Heart left ventricle (tissue), 16 donors: ENCODE data around the gene CCL17. TPM values are rescaled to one million over a fixed set of nuclear protein-coding genes. Genes with fewer than 3 reads are reported as not detected.
A peak's percentile ranks its signal among the peaks of the same experiment; 100 is the strongest.

Experiments used
- ATAC-seq, 4 donors: fragments of 200-7000 bp; cut with Tn5 transposase; one replicate each; pipeline ENCODE4 v1.9.1; 2020 to 2022; ENCODE audit warnings: moderate library complexity in 4 of 4, mild to moderate bottlenecking in 3 of 4, moderate number of reproducible peaks in 1 of 4
- DNase-seq, 5 donors: peaks; one replicate each; pipeline ENCODE4 v3.0.0-alpha.2; 2020
- H3K27ac ChIP-seq, 12 donors: fragments of 200-600 bp; sonication (generic) in 4 of 12; one replicate each; pipeline versions ENCODE4 v1.5.0 to v1.8.0; 2016 to 2022; ENCODE audit warnings: mild to moderate bottlenecking in 2 of 12
- H3K27me3 ChIP-seq, 9 donors: fragments of 200-600 bp; sonication (generic) in 2 of 9; one replicate each; pipeline versions ENCODE4 v1.5.1 to v1.8.0; 2016 to 2022; ENCODE audit warnings: mild to moderate bottlenecking in 3 of 9
- H3K36me3 ChIP-seq, 9 donors: fragments of 200-600 bp; sonication (generic) in 2 of 9; one replicate each; pipeline versions ENCODE4 v1.5.0 to v1.8.0; 2018 to 2022; ENCODE audit warnings: mild to moderate bottlenecking in 2 of 9
- H3K4me1 ChIP-seq, 12 donors: fragments of 200-600 bp; sonication (generic) in 4 of 12; one replicate each; pipeline versions ENCODE4 v1.5.0 to v1.8.0; 2016 to 2022; ENCODE audit warnings: mild to moderate bottlenecking in 3 of 12
- H3K4me3 ChIP-seq, 12 donors: fragments of 200-600 bp; sonication (generic) in 4 of 12; one replicate each; pipeline versions ENCODE4 v1.5.0 to v1.8.0; 2017 to 2022; ENCODE audit warnings: mild to moderate bottlenecking in 9 of 12, moderate library complexity in 4 of 12
- H3K9me3 ChIP-seq, 12 donors: fragments of 200-600 bp; sonication (generic) in 4 of 12; one replicate each; pipeline versions ENCODE4 v1.5.0 to v1.8.0; 2016 to 2022; ENCODE audit warnings: mild to moderate bottlenecking in 1 of 12
- POLR2A ChIP-seq, 2 donors: fragments of 450-650 bp; IDR thresholded peaks; one replicate each; pipeline ENCODE4 v1.6.1; 2017; ENCODE audit warnings: antibody characterized with exemption in 2 of 2, mild to moderate bottlenecking in 2 of 2, moderate library complexity in 2 of 2
- WGBS, 4 donors: extraction: QIAGEN DNeasy Blood & Tissue Kit in 2 of 4; methylation state at CpG; one replicate each; pipeline versions ENCODE4 v1.1.5 to v1.1.7; 2013 to 2018; 5-methylcytosine and 5-hydroxymethylcytosine counted together
- intact Hi-C, 10 donors: fragments of 100-400 bp; cut with DNase I; formaldehyde crosslinking; loops; one replicate each; pipeline versions ENCODE4 v1.11.1 to v1.14.2; 2022
- polyA plus RNA-seq, 2 donors: library from polyadenylated mRNA; stranded (reverse); fragments of 200-250 nt; gene quantifications; one replicate each; pipeline ENCODE4 v1.2.3, GENCODE V29; 2013
- total RNA-seq, 9 donors: library from RNA; depleted of rRNA in 2 of 9; stranded (reverse); fragments of >200 nt in 2 of 9; fragmentation: NEBNext Ultra II Directional in 3 of 9; extraction: Animal tissue kit (Norgen Biotek cat#: 25700) in 3 of 9; gene quantifications; one replicate each; pipeline versions ENCODE4 v1.1.0 to v1.2.4, GENCODE V29; 2016 to 2023
- TF ChIP-seq, protein P1 (sequence below), 12 donors: fragments of 200-600 bp; sonication (generic) in 4 of 12; IDR thresholded peaks; one replicate each; pipeline versions ENCODE4 v1.5.0 to v1.8.0; 2018 to 2022; ENCODE audit warnings: antibody characterized with exemption in 12 of 12, mild to moderate bottlenecking in 5 of 12
- donor health status: ischemic (EF 13 %, LVEDD 7.1; RV severe dilation, severe dysfunction).
- donor health status: healthy with polysubstance abuse.
- donor health status: DM: no; HTN: yes; CAD: no.
- donor health status: DM: no; HTN: no; CAD: no.
- donor health status: ischemic (EF 25% LVEDD 6.9; RV normal size, moderate dysfunction).
- donor health status: ischemic (EF 25% LVEDD 5.7; RV mildly dilated, moderate dysfunction).
- donor health status: healthy.
- donor health status: DM: yes; HTN: yes; CAD: no.
- donor health status: ischemic (EF 35%, LVEDD 5.7; RV mildly dilated, moderate dysfunction).
- donor health status: nonischemic (EF 11% LVEDD 7.7; RV severe dilation, severe dysfunction).
- donor health status: DM: yes; HTN: yes; CAD: no.
- donor health status: PGD.
- donor health status: ischemic (EF 29% LVEDD 5.4; RV normal size, mild dysfunction).
- donor health status: nonischemic (EF 23%, LVEDD 6.1; RV moderate dilation, normal function).

The CCL17 gene
- total and polyA plus RNA-seq, 11 donors = 0.26 to 4.0 (median 1.0) TPM; not detected in 8

DNA sequence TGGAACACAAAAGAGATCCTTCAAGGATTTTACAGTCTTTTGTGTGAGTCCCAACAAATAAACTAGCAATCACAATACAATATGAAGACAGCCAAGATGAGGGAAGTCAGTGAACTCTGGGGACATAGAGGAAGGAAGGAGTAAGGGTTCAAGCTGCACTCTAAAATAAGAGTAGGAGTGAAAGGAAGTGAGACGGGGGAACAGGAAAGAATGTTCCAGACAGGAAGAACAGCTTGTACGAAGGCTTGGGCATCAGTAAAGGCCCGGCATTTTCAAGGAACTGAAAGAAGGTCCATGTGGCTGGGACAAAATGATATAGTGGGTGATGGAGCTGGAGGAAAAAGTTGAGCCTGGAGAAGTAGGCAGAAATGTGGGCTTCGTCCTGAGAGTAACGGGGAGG, 4.5 kb downstream of the CCL17 start:
- ATAC-seq (peak; percentile 43 to 86 (median 49)), DNase-seq (no peak)
- peak overlapping the region; percentile 28 to 82 (median 64) for H3K27ac ChIP-seq
- 45 to 58% (median 57%) methylated on average over 5 of the region's 5 CpGs for WGBS, 4 donors
- TF ChIP-seq, protein P1, sequence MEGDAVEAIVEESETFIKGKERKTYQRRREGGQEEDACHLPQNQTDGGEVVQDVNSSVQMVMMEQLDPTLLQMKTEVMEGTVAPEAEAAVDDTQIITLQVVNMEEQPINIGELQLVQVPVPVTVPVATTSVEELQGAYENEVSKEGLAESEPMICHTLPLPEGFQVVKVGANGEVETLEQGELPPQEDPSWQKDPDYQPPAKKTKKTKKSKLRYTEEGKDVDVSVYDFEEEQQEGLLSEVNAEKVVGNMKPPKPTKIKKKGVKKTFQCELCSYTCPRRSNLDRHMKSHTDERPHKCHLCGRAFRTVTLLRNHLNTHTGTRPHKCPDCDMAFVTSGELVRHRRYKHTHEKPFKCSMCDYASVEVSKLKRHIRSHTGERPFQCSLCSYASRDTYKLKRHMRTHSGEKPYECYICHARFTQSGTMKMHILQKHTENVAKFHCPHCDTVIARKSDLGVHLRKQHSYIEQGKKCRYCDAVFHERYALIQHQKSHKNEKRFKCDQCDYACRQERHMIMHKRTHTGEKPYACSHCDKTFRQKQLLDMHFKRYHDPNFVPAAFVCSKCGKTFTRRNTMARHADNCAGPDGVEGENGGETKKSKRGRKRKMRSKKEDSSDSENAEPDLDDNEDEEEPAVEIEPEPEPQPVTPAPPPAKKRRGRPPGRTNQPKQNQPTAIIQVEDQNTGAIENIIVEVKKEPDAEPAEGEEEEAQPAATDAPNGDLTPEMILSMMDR (IDR thresholded peaks at IDR 0.05) = no peak
- TF ChIP-seq POLR2A (IDR thresholded peaks at IDR 0.05) = no peak
- no peaks in the 10 kb centered on the region for H3K27me3 ChIP-seq
- intact Hi-C loops = no loop called here
- no peaks in the 10 kb centered on the region for H3K36me3 ChIP-seq
- H3K4me3 ChIP-seq = no peak overlapping the region
- no peaks in the 10 kb centered on the region for H3K9me3 ChIP-seq
- peaks cover 0 to 24% (median 13%) of the 10 kb centered on the region in 12 donors for H3K4me1 ChIP-seq

DNA sequence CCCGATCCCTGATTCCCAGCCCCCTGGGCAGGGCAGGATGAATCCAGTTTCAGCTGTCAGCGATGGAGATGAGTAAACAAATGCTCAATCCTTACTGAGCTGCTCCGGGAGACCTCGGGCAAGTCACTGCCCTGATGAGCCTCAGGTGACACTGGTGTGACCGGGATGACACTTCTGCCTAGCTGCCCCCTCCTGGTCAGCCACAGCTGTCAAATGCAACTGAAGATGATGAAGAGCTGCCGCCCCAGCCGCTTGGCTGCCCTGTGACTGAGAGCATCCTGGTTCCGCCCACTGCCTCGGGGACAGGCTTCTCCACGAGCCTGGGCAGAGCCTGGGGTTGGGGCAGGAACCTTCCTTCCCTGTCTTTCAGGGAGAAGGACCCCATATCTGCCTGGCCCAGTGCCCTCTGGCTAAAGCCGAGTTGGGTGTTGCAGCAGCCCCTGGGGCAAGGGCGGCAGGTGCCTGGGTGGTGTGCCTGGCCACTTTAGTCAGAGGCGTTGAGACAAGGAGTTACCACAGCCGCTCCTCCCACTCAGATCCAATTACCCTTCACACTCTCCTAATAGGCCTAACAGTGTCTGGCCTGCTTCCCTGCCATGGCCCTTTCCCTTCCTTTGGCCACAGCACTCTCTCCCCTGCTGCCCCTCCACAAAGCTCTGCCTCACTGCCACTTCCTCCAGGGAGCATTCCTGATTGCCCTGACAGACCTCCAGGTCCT, 5.5 kb downstream of the CCL17 start:
- Histone ChIP-seq H3K4me1 (peaks cover 0 to 24% (median 13%) of the 10 kb centered on the region in 12 donors), H3K4me3 (no peak overlapping the region), H3K27me3 (no peaks in the 10 kb centered on the region), H3K9me3 (no peaks in the 10 kb centered on the region), H3K27ac (peak overlapping the region in 11 of 12 donors; percentile 28 to 82 (median 68)), H3K36me3 (no peaks in the 10 kb centered on the region)
- peak in 2 of 4 donors; percentile 6 to 44 for ATAC-seq
- no peak for DNase-seq
- WGBS, 4 donors = 62 to 80% (median 69%) methylated on average over 8 to 14 of the region's 14 CpGs
- TF ChIP-seq POLR2A (IDR thresholded peaks at IDR 0.05) = no peak
- TF ChIP-seq, protein P1 (IDR thresholded peaks at IDR 0.05) = peak in 1 of 12 donors; percentile 8
- intact Hi-C loops = loop anchor here in 4 of 10 donors (5.0 to 10.0 kb wide), 2 partner anchors 38 to 325 kb away; partner anchors contain the start of gene CX3CL1 (in 2 of the 4)

DNA sequence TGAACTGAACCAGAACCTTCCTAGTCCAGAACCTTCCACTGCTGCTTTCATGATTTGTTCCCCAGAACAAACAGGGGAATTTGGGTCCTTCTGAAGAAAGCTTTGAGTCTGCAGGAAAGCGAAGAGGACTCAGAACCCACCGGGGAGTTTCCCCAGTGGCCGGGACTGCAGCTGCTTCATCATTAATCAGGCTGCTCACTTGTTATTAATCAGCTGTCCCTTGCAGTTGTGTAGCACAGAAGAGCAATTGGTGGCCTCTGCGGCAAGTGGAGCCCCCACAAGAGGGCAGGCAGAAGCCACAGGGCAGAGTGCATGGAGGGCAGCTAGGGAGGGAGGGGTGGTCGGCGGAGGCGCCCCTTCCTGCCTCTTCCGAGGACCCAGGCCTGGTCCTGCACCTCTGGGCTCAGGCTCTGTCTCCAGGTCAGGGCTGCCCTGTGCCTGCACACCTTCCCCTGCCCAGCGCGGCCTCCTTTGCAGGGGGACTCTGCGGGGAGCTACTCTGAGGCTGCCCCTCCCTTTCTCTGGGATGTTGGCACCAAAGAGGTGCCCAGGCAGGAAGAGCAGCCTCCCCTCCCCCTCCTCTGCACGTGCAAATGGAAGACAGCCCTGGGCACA, 6.9 kb downstream of the CCL17 start:
- Histone ChIP-seq H3K27me3 (no peaks in the 10 kb centered on the region), H3K9me3 (no peaks in the 10 kb centered on the region), H3K36me3 (no peaks in the 10 kb centered on the region), H3K4me1 (peaks cover 0 to 27% (median 16%) of the 10 kb centered on the region in 12 donors), H3K4me3 (no peak overlapping the region), H3K27ac (no peak overlapping the region)
- WGBS, 4 donors = 40 to 81% (median 71%) methylated on average over 7 to 12 of the region's 12 CpGs
- ATAC-seq = no peak
- intact Hi-C loops = loop anchor here in 4 of 10 donors (5.0 to 10.0 kb wide), 2 partner anchors 39 to 327 kb away; partner anchors contain the start of gene CX3CL1 (in 2 of the 4)
- no peak for TF ChIP-seq POLR2A (IDR thresholded peaks at IDR 0.05)
- TF ChIP-seq, protein P1 (IDR thresholded peaks at IDR 0.05) = no peak
- DNase-seq = no peak

DNA sequence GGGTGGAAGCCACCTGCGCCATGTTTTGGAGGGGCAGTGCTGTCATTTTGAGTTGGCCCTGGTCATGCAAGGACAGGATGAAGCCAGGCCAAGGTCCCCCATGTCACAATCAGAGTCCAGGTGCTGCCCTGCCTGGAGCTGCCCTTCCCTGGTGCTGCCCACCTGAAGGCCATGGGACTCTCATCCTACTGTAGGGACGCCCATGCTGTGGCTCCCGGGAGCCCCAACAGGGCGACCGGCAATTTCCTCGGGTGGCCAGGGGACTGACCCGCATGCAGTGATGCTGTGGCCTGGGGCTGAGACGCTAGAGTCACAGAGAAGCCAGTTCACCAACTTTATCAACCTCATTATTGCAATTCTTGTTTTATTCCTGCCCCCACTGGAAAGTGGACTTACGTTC, 8.0 kb downstream of the CCL17 start:
- no peak overlapping the region for H3K27ac ChIP-seq
- no peak overlapping the region for H3K4me3 ChIP-seq
- DNase-seq (no peak), ATAC-seq (no peak)
- H3K36me3 ChIP-seq = no peaks in the 10 kb centered on the region
- TF ChIP-seq, protein P1 (IDR thresholded peaks at IDR 0.05) = no peak
- TF ChIP-seq POLR2A (IDR thresholded peaks at IDR 0.05) = no peak
- no peaks in the 10 kb centered on the region for H3K27me3 ChIP-seq
- 93 to 100% (median 95%) methylated on average over 2 to 9 of the region's 9 CpGs for WGBS, 4 donors
- no peaks in the 10 kb centered on the region for H3K9me3 ChIP-seq
- H3K4me1 ChIP-seq = peaks cover 3 to 39% (median 27%) of the 10 kb centered on the region in 12 donors
- intact Hi-C loops = loop anchor here in 4 of 10 donors (5.0 to 10.0 kb wide), 2 partner anchors 40 to 328 kb away; partner anchors contain the start of gene CX3CL1 (in 2 of the 4)
